ENCODE results near the gene THAP10.
"Not testable (repeated sequence)": the region's sequence is repeated elsewhere in the genome, so short reads cannot be mapped to it uniquely, and the experiment has no call there.

The THAP10 gene

GRCh38 chr15:70879401-70879800, 12.8 kb downstream of the THAP10 start:
- DNase-seq (ENCODE audit: low read depth in 1 of 2, low spot score in 1 of 2), result no peak

- no peak for DNase-seq (ENCODE audit: low read depth in 1 of 2, low spot score in 1 of 2)
Measured at GRCh38 chr15:70876683-70877082, 15.6 kb downstream of the THAP10 start.

DNA sequence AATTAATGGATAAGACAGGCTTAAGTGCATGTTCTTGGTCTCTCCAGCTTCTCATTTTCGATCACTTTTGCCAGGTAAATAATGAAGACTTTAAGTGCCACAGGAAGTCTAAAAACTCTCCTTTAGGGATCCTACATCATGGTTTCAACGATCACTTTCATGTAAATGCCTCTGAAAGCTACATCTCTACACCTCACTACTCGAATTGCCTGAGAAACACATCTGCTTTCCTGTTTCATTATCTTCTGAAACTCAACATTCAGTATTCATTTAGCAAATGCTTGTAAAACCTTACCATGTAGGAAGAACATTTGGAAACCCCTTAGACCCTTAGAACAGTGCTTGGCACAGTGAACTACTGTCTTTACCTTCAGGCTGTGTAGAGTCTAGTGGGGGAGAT, 16.2 kb downstream of the THAP10 start:
- no peak for DNase-seq (ENCODE audit: low read depth in 1 of 2, low spot score in 1 of 2)

DNA sequence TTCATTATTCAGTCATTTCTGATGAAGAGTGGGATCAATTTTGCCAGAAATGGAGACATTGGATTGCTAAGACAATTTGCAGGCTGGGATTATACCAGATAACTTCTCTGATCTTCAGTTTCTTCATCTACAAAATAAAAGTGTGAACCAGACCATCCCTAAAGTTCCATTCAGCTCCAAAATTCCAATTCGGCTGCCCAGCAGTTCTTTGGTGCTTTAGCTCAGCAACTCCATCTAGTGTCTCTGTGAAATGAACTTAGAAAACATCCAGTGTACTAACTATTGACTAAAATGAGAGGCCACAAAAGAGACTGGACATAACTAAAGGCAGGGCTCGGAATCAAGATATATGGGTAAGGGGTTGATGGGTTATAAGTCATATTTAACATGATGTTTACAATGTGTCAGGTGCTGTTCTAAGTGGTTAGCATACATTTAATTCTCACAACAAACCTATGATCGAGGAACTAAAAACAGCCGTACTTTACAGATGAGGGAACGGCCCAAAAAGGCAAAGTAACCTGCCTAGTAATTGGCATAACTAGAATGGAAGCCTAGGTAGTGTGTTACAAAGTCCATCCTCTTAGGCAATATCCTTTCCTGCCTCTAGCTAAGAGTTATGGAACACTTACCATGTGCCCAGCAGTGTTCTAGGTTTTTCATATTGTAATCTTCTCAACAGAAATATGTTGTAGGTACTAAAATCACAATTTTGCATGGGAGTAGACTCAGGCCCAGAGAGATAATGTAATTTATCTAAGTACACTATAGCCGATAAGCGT, 17.0 kb downstream of the THAP10 start:
- no peak for DNase-seq (ENCODE audit: low read depth in 1 of 2, low spot score in 1 of 2)

GRCh38 chr15:70873232-70874054, 18.8 kb downstream of the THAP10 start:
- no peak for DNase-seq (ENCODE audit: low read depth in 1 of 2, low spot score in 1 of 2)

- DNase-seq (ENCODE audit: low read depth in 1 of 2, low spot score in 1 of 2), result not testable (repeated sequence)
Measured at GRCh38 chr15:70871490-70871889, 20.7 kb downstream of the THAP10 start.

DNA sequence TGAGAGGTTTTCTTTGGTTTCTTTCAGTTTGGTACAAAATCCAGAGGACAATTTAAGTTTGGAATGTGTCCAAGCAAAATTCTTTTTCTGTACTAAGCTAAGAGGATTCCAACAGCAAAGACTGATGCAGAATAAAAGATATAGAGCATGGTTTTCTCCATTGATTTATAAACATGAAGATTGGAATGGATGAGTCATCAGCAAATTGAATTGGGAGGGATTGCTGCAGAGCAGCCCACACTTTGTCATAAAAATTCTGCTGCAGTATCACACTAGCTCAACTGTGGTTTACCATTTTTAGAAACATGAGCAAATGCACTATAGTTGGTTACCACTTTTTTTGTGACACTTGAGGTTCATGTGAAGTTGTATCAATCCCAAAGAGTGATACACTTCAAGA, 22.2 kb downstream of the THAP10 start:
- DNase-seq (ENCODE audit: low read depth in 1 of 2, low spot score in 1 of 2), result no peak

DNA sequence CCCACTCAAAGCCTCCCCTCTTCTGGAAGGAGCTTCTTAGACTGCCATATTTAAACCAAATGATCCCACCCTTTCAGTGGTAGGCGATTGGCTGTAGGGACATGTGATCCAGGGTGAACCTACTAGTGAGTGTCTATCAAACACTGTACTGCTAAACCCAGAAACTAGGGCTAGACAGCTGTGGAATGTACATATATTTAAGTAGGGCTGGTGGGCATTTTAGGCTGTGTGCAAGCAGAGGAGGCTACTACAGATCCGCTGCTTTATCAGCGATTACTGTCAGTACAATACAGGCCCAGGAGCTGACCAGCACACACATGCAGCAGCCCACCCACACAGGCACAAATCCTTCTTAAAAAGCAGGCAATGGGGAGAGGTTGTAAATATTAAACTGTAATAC, 22.9 kb downstream of the THAP10 start:
- no peak for DNase-seq (ENCODE audit: low read depth in 1 of 2, low spot score in 1 of 2)

- no peak for DNase-seq (ENCODE audit: low read depth in 1 of 2, low spot score in 1 of 2)
Measured at GRCh38 chr15:70867911-70868467, 24.2 kb downstream of the THAP10 start.

DNA sequence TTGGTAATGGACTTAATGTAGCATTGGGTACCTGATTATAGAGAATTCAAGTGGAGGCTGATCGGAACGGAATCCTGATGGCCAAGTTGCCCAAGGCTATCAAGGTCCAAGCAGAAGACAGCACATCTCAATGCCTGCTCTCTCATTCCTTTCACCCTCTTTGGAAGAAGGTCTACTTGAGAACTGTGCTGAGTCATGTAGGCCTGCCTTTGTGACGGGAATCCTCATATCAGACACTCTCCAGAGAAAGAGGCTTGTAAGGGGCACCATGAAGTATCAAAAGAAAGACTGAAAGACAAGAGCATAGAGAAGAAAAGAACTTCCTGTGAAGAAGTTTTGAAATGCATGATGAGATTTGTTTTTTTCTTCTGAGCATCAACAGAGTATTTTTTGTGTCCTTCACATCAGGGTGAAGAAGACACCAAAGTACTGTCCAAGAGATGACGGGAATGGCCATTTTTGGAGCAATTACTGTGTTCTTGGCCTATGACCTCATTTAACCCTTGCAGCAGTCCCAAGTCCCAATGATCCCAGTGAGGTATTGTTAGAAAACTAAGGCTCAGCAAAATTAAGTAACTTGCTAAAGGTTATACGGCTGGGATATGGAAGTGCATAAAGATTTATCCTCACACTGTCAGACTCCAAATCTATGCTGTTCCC, 25.1 kb downstream of the THAP10 start:
- DNase-seq (ENCODE audit: low read depth in 1 of 2, low spot score in 1 of 2), result no peak

GRCh38 chr15:70863450-70864218, 28.6 kb downstream of the THAP10 start:
- no peak for DNase-seq (ENCODE audit: low read depth in 1 of 2, low spot score in 1 of 2)

- no peak for DNase-seq (ENCODE audit: low read depth in 1 of 2, low spot score in 1 of 2)
Measured at GRCh38 chr15:70859998-70860397, 32.2 kb downstream of the THAP10 start.

DNA sequence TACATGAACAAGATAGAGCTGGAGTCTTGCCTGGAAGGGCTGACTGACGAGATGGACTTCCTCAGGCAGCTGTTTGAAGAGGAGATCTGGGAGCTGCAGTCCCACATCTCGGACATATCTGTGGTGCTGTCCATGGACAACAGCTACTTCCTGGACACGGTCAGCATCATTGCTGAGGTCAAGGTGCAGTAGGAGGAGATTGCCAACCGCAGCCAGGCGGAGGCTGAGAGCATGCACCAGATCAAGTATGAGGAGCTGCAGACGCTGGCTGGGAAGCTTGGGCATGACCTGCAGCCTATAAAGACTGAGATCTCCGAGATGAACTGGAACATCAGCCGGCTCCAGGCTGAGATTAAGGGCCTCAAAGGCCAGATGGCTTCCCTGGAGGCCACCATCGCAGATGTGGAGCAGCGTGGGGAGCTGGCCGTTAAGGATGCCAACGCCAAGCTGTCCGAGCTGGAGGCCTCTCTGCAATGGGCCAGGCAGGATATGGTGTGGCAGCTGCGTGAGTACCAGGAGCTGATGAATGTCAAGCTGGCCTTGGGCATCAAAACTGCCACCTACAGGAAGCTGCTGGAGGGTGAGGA, 32.8 kb downstream of the THAP10 start:
- DNase-seq (ENCODE audit: low read depth in 1 of 2, low spot score in 1 of 2), result no peak

DNA sequence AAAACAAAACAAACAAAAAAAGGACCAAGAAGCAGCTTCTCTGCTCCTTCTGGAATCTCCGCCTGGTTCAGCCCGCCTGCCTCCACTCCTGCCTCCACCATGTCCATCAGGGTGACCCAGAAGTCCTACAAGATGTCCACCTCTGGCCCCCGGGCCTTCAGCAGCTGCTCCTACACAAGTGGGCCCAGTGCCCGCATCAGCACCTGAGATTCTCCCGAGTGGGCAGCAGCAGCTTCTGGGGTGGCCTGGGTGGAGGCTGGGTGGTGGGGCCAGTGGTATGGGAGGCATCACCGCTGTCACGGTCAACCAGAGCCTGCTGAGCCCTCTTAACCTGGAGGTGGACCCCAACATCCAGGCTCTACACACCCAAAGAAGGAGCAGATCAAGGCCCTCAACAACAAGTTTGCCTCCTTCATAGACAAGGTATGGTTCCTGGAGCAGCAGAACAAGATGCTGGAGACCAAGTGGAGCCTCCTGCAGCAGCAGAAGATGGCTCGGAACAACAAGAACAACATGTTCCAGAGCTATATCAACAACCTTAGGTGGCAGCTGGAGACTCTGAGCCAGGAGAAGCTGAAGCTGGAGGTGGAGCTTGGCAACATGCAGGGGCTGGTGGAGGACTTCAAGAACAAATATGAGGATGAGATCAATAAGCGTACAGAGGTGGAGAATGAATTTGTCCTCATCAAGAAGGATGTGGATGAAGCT, 33.5 kb downstream of the THAP10 start:
- DNase-seq (ENCODE audit: low read depth in 1 of 2, low spot score in 1 of 2), result not testable (repeated sequence)

DNA sequence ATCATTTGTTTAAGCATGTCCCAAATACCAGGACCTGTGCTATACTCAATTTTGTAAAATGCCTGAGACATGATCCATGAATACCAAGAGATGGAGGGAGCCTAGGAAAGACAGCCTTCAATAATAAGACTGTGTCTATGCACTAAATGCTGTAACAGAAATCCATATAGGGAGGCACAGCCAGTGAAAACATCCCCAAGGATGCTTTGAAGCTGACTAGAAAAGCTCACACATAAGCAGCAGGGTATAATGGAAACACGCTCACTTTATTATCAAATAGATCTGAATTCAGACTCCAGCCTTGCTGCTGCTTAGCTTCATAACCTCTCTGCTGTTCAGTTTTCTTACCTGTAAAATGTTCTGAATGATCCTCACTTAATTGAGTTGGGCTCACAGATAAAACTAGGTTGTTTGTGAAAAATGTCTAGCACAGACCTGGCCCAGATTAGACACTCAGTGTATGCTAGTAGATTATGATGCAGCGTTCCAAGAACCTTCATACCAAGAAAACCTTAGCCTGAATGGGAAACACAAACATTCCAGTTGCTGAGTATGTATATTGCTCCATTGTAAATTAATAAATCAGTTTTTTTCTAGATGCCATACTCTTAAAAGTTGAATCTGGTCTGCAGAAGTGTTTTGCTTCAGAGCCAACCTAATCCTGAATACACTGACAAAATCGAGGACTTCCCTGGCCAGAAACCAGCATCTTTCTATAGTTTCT, 34.5 kb downstream of the THAP10 start:
- no peak for DNase-seq (ENCODE audit: low read depth in 1 of 2, low spot score in 1 of 2)

- DNase-seq (ENCODE audit: low read depth in 1 of 2, low spot score in 1 of 2), result no peak
Measured at GRCh38 chr15:70856884-70857561, 35.2 kb downstream of the THAP10 start.

- no peak for DNase-seq (ENCODE audit: low read depth in 1 of 2, low spot score in 1 of 2)
Measured at GRCh38 chr15:70856177-70856883, 35.9 kb downstream of the THAP10 start.

GRCh38 chr15:70855764-70856163, 36.5 kb downstream of the THAP10 start:
- no peak for DNase-seq (ENCODE audit: low read depth in 1 of 2, low spot score in 1 of 2)
